HG03342 (cell line): ENCODE measurements around the gene COA8.
A peak's percentile ranks its signal among the peaks of the same experiment; 100 is the strongest.
"Not testable (repeated sequence)": the region's sequence is repeated elsewhere in the genome, so short reads cannot be mapped to it uniquely, and the experiment has no call there.

Source experiments
- ATAC-seq: cut with Tn5 transposase; IDR thresholded peaks from one replicate; pipeline ENCODE4 v1.9.1; 2021; ENCODE audit warnings: mild to moderate bottlenecking, moderate library complexity; ENCODE audit not compliant: unreplicated experiment

COA8 gene

GRCh38 chr14:103525430-103526246, 37.1 kb upstream of the COA8 start:
- not testable (repeated sequence) for ATAC-seq

- no peak for ATAC-seq
Measured at GRCh38 chr14:103526247-103526913, 36.4 kb upstream of the COA8 start.

DNA sequence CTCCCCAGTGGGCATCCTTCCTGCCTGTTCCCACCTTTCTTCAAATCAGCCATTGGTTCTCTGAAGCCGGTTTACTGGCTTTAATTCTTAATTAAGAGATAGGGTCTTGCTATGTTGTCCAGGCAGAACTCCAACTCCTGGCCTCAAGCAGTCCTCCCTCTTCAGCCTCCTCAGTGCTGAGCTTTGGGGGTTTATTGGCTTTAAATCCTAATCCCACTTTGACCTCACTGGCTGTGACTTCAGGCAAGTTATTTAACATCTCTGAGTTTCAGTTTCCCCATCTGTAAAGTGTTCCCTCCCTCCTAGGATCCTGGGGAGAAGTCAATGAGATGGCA, 35.9 kb upstream of the COA8 start:
- no peak for ATAC-seq

GRCh38 chr14:103527408-103528145, 35.2 kb upstream of the COA8 start:
- peak; percentile 66 for ATAC-seq

DNA sequence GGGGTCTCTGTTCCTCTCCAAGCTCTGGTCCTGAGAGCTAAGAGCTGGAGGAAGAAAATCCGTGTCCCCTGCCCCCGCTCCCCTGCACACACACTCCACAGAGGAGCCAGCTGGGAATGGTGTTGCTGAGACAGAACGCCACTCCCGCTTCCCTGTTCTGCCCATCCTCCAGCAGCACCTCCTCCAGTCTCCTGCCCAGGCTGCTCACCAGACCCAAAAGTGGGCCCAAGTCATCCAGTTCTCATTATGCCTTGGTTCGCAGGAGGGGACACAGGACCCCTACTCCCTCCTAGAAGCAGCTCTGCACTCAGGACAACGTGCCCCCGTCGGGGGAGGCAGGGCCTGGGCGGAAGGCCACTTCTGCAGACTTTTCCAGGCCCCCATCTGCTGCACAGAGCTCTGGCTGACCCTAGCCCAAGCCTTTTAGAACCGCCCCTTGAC, 34.6 kb upstream of the COA8 start:
- ATAC-seq, result no peak

GRCh38 chr14:103528587-103529382, 34.0 kb upstream of the COA8 start, which contains the start of gene TRMT61A:
Gene TRMT61A (plus strand): TSS chr14:103529196. CDS start chr14:103529979, 783 bp downstream.
- no peak for ATAC-seq

GRCh38 chr14:103529383-103530365, 33.1 kb upstream of the COA8 start:
- ATAC-seq, result no peak

GRCh38 chr14:103530390-103530789, 32.4 kb upstream of the COA8 start:
- no peak for ATAC-seq

DNA sequence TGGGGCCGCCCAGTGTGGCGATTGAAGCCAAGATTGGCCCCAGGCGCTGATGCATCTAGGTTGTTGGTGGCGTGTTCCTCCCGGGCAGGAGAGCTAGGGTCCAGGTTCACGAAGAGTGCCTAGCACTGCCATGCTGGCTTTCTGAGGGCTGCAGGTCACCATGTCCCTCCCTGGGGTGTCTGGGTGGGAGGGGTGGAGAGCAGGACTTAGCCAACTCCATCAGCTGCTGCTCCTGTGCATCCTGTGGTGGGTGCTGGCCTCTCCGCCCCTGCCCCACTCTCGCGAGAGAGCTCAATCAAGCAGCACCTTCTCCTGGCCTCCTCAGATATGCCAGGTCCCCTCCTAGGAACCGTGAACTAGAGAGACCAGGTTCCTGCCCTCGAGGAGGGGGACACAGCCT, 31.9 kb upstream of the COA8 start:
- ATAC-seq, result no peak

GRCh38 chr14:103531421-103532215, 31.1 kb upstream of the COA8 start:
- ATAC-seq, result no peak

DNA sequence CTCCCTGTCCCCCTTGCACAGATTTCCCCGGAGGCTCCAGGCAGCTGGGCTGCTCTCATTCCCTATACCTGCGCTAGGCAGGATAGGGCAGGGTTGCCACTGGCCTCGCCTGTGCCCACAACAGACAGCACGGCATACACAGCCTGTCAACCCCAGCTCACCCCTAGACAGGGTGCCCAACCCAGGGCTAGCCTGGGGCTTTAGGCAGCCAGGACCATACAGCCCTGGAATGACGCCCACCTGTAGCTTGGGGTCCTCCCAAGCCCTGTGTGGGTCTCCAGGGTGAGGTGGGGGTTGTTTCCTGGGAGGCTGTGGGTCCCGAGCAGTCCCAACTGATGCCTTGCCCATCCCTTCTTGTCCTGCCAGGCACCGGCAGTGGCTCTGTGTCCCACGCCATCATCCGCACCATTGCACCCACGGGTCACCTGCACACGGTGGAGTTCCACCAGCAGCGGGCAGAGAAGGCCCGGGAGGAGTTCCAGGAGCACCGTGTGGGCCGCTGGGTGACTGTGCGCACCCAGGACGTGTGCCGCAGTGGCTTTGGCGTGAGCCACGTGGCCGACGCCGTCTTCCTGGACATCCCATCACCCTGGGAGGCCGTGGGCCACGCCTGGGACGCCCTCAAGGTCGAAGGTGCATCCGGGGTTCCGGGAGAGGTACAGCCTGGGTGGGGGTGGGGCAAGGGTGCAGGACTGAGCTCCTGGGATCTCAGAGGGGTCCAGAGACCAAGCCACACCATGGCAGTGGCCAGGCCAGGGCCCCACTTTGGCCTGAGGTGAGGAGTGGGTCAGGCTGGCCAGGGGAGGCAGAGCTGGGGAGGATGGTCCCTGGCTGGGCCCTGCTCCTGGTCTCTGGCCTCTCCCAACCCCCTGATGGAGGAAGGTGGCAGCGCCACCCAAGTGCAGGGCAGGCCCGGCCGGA, 30.3 kb upstream of the COA8 start:
- no peak for ATAC-seq

DNA sequence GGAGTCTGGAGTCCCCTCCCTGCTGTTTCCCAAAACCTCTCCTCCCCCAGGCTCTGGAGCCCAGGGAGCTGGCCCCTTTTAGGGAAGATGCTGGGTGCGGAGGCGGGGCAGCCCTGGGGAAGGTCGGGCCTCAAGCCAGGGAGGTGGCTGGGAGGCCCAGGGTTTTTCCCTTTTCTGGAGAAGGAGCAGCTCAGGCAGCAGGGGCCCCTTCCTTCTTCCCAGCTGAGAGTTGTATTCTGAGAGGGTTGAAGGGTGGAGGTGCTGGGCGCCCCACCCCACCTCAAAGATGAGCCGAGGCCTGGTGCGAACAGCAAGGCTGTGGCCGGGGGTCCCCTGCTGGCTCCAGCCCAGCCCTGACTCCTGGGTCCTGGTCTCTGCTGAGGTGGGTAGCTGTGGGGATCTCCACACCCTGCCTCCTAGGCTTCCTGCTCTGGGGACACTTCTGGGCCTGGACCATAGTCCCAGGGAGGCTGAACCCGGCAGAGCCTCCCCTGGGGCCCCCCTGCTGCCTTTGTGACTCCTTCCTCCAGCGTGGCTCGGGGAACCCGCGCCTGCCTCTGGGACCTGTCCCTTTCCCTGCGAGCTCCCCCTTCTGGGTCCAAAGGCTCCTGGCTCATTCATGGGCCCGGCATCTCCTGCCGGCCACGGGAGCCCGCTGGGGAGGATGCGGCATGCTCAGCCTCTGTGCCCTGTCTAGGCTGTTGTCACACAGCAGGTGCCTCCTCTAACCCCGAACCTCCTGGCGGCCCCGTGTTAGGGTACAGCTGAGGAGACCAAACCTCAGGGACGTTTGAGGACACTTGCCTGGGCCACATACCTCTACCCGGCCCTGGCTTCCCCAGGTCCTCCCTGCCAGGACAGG, 29.4 kb upstream of the COA8 start:
- ATAC-seq, result no peak

DNA sequence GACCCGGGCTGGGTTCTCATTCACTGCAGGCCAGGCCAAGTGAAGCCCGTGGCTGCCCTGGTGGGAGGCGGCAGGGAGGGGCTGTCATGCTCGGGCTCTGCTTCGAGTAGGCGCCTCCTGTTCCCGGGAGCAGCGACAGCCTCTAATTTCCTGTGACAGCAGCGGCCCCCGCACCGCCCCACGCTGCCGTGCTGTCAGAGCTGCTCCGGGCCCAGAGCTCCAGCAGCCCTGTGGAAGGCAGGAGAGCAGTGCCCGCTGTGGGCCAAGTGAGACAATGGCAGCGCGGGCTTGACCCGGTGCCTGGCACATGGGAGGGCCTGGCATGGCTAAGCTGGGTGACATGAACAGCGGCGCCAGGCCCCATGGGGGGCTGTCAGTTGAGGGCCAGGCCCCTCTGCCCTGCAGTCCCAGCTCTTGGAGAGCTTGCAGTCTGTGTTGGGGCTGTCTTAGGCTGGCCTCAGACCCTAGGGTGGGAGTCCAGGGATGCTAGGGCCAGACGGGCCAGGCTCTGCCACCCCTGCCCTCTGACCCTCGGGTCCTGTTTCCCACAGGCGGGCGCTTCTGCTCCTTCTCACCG, 28.7 kb upstream of the COA8 start:
- ATAC-seq, result no peak

GRCh38 chr14:103534576-103535061, 28.1 kb upstream of the COA8 start:
- ATAC-seq, result no peak

DNA sequence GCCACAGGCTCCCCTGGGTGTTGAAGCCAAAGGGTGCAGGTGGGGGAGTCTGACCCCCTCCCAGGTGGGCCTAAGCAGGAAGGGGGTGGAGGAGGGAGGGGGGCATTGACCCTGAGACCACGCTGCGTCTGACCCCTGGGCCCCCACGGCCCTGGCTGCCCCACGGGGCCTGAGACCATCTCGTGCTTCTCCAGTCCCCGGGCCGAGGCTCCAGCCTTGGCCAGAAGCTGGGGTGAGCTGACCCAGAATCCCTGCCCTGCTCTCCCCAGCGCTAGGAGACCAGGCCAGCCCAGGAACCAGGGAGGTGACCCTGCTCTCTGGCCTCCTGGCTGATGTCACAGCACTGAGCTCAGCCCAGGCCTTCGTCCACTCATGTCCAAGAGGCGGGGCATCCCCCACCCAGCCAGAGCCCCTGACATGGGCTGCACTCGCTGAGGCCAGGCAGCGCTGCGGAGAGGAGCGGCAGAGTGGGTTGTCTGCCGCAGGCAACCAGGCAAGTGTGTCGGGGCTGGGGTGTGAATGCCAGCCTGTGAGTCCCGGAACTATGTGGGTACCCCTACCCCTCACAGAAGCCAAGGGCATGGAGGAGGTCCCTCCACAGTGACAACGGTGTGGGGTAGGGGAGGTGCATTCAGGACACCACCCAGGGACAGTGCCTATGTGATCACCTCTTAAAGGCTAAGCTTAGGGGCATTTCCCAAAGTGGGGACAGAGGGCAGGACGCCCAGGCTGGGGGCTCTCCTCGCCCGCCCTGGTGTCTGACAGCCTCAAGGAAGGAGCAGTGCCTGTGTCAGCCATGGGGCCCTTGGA, 27.5 kb upstream of the COA8 start:
- ATAC-seq, result no peak
